GM23338 (cell line): ENCODE results near the gene VAPB.

Source experiments
- CREB1 ChIP-seq: fragments of 250-450 bp; sonication (Bioruptor Pico); IDR thresholded peaks from 2 replicates; pipeline ENCODE4 v1.5.0; 2020; ENCODE audit warnings: low read depth, mild to moderate bottlenecking, moderate library complexity
- CTCF ChIP-seq, 2 experiments: fragments of 200-600 bp in 1 of 2; sonication (generic) in 1 of 2; conservative IDR thresholded peaks; 2 replicates each; pipeline versions ENCODE4 v1.5.1 to v1.6.1; 2016 to 2017; ENCODE audit warnings: antibody characterized with exemption in 2 of 2, low read depth in 2 of 2, mild to moderate bottlenecking in 2 of 2, moderate library complexity in 1 of 2
- ETS1 ChIP-seq: IDR thresholded peaks from 2 replicates; pipeline ENCODE4 v1.6.1; 2016; ENCODE audit warnings: antibody characterized with exemption
- EZH2 ChIP-seq: fragments of 200-600 bp; sonication (generic); IDR thresholded peaks from one replicate; pipeline ENCODE4 v1.8.0; 2017; ENCODE audit warnings: antibody characterized with exemption, mild to moderate bottlenecking, low read depth; ENCODE audit not compliant: unreplicated experiment
- EZH2phosphoT487 ChIP-seq: fragments of 200-600 bp; sonication (generic); IDR thresholded peaks from one replicate; pipeline ENCODE4 v1.8.1; 2018; ENCODE audit warnings: antibody characterized with exemption; ENCODE audit not compliant: unreplicated experiment
- JUNB ChIP-seq: IDR thresholded peaks from one replicate; pipeline ENCODE4 v1.6.1; 2016; ENCODE audit warnings: antibody characterized with exemption; ENCODE audit not compliant: unreplicated experiment
- NANOG ChIP-seq: IDR thresholded peaks from 2 replicates; pipeline ENCODE4 v1.6.1; 2016; ENCODE audit warnings: antibody characterized with exemption, borderline replicate concordance
- POLR2AphosphoS5 ChIP-seq: IDR thresholded peaks from 2 replicates; pipeline ENCODE4 v1.6.1; 2016; ENCODE audit warnings: antibody characterized with exemption, low read depth
- REST ChIP-seq: IDR thresholded peaks from one replicate; pipeline ENCODE4 v1.6.1; 2018; ENCODE audit warnings: antibody characterized with exemption; ENCODE audit not compliant: unreplicated experiment
- STAT1 ChIP-seq: IDR thresholded peaks from one replicate; pipeline ENCODE4 v1.6.1; 2016; ENCODE audit warnings: antibody characterized with exemption; ENCODE audit not compliant: unreplicated experiment
- ZNF114 ChIP-seq: fragments of 250-450 bp; sonication (Bioruptor Pico); IDR thresholded peaks from 2 replicates; pipeline ENCODE4 v1.5.0; 2020; ENCODE audit warnings: mild to moderate bottlenecking, moderate library complexity
- ZNF331 ChIP-seq: fragments of 250-450 bp; sonication (Bioruptor Pico); IDR thresholded peaks from 2 replicates; pipeline ENCODE4 v1.5.0; 2020; ENCODE audit warnings: low read depth, mild to moderate bottlenecking, moderate library complexity
- ZNF462 ChIP-seq: fragments of 250-450 bp; sonication (Bioruptor Pico); IDR thresholded peaks from 2 replicates; pipeline ENCODE4 v1.5.0; 2020; ENCODE audit warnings: mild to moderate bottlenecking, moderate library complexity

GRCh38 chr20:58446960-58447265 lies 57.9 kb downstream of the VAPB start:
- no peak for TF ChIP-seq EZH2phosphoT487
- TF ChIP-seq REST, result no peak
- no peak for TF ChIP-seq POLR2AphosphoS5
- TF ChIP-seq CTCF (conservative IDR thresholded peaks at IDR 0.05; ENCODE audit: low read depth in 2 of 2), result no peak; a peak in 1 of 4 replicates
- TF ChIP-seq JUNB, result no peak
- no peak for TF ChIP-seq EZH2
- no peak for TF ChIP-seq ZNF114
- TF ChIP-seq CREB1 (CRISPR knock-in tag), result no peak
- TF ChIP-seq ETS1, result no peak
- TF ChIP-seq ZNF331 (CRISPR knock-in tag), result no peak
- TF ChIP-seq STAT1, result no peak
- no peak for TF ChIP-seq NANOG
- TF ChIP-seq ZNF462, result no peak
